ENCODE results near the gene BRINP2.

DNA sequence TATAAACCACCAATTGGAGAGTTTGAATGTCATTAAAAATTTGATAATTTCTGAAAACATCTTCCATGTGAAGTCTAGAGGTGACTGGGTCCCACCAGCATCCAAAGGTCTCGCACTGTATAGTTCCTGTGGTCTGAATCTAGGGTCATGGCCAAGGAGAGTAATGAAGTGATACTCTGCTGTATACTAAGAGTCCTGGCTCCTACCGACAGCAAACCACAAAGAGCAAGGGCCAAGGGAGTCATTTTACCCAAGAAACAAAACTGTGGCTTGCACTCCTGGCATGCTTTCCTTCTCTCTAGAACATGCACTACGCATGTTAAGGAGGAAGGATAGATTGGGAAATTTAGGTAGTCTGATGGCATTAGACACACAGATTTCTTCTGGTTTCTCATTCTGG, 115.6 kb downstream of the BRINP2 start:
- TF ChIP-seq, protein P1, sequence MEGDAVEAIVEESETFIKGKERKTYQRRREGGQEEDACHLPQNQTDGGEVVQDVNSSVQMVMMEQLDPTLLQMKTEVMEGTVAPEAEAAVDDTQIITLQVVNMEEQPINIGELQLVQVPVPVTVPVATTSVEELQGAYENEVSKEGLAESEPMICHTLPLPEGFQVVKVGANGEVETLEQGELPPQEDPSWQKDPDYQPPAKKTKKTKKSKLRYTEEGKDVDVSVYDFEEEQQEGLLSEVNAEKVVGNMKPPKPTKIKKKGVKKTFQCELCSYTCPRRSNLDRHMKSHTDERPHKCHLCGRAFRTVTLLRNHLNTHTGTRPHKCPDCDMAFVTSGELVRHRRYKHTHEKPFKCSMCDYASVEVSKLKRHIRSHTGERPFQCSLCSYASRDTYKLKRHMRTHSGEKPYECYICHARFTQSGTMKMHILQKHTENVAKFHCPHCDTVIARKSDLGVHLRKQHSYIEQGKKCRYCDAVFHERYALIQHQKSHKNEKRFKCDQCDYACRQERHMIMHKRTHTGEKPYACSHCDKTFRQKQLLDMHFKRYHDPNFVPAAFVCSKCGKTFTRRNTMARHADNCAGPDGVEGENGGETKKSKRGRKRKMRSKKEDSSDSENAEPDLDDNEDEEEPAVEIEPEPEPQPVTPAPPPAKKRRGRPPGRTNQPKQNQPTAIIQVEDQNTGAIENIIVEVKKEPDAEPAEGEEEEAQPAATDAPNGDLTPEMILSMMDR (IDR thresholded peaks at IDR 0.05): no peak
- TF ChIP-seq ZFX (IDR thresholded peaks at IDR 0.05; ENCODE audit: borderline replicate concordance): no peak

Data from 22Rv1 (cell line).